HS-27A (cell line): ENCODE results near the gene TMEM156.

Experiments
- DNase-seq: peaks from one replicate; pipeline ENCODE4 v3.0.0-alpha.2; 2012; ENCODE audit warnings: low read depth, missing footprints

The TMEM156 gene

DNA sequence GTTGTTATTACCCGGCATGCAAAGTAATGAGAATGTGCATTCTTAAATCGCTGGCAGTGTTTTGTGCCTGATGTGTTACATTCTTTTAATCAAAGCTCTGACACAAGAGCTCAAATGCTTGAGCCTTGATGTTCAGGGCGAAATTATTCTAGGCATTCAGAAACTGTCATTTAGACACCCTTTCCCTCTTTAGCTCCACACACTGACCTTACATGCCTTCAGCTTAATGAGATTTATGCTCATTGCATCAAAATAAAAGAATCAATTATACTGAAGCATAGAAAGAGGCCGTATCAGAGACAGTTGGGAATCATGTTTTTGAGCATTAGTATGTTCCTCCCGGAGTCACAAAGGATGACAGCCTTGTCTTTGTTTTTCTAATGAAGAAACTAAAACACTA, 107.9 kb downstream of the TMEM156 start:
- no peak for DNase-seq

DNA sequence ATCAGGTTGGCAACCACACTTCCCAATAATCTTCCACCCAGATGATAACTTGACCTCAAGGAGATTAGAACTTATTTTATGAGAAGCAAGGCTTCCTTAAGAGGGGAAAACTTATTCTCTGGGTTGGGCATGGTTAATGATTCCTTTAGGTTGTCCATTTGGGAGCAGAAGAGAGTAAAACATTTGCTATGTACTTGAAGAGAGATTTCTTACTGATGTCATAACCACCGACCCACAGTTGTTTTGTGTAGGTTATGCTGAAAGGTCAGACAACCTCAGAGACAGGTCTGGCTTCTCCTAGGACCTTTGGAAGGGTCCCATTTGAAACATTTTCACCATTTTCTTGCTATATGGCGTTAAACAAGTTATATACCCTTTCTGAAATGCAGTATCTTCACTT, 108.5 kb downstream of the TMEM156 start:
- no peak for DNase-seq

GRCh38 chr4:38921151-38921550, 111.1 kb downstream of the TMEM156 start:
- DNase-seq = no peak

- no peak for DNase-seq
These were observed 111.5 kb downstream of the TMEM156 start for GRCh38 chr4:38920677-38921076.

- DNase-seq = no peak
These were observed 112.0 kb downstream of the TMEM156 start for GRCh38 chr4:38920186-38920585.

GRCh38 chr4:38919494-38919893, 112.7 kb downstream of the TMEM156 start:
- no peak for DNase-seq

DNA sequence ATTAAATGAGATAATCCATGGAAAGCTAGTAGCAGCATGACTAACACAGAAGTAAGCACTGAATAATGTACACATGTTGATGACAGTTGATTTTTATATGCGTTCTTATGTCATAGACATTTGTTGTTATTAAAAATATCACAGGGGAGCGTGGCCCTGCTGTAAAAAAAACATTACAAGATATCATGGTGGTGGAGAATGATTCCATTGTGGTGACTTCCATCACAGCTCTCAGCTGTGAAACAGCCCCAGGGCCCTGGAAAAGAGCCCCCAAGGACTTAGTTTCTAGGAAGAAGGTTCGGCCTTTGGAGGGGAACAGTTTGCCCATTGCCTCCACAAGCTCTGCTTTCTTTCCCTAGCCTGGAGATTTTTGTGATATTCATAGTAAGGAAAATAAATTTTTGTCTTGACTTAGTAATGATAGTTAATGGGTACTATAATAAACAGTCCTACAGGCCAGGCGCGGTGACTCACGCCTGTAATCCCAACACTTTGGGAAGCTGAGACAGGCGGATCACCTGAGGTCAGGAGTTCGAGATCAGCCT, 114.7 kb downstream of the TMEM156 start:
- no peak for DNase-seq
